Rectal smooth muscle tissue (tissue), 1 donor: Measurements from ENCODE around the gene FBXL17.

Source experiments
- H3K27ac ChIP-seq: one replicate; pipeline ENCODE4 v1.7.0; 2013; ENCODE audit warnings: low read depth, low read length, inconsistent platforms
- H3K27me3 ChIP-seq: one replicate; pipeline ENCODE4 v1.7.0; 2013; ENCODE audit warnings: low read length; ENCODE audit not compliant: control insufficient read depth, insufficient read depth
- H3K36me3 ChIP-seq: one replicate; pipeline ENCODE4 v1.7.0; 2013; ENCODE audit warnings: low read length; ENCODE audit not compliant: control insufficient read depth, insufficient read depth
- H3K4me1 ChIP-seq: one replicate; pipeline ENCODE4 v1.7.0; 2013; ENCODE audit warnings: low read length; ENCODE audit not compliant: control insufficient read depth, insufficient read depth
- H3K4me3 ChIP-seq: one replicate; pipeline ENCODE4 v1.7.0; 2013; ENCODE audit warnings: low read length
- H3K9ac ChIP-seq: one replicate; pipeline ENCODE4 v1.7.0; 2013; ENCODE audit warnings: low read length

FBXL17 gene

GRCh38 chr5:108025957-108026356, 355.9 kb downstream of the FBXL17 start:
- Histone ChIP-seq H3K9ac (no peak overlapping the region), H3K27me3 (no peaks in the 10 kb centered on the region), H3K27ac (no peak overlapping the region), H3K4me1 (no peaks in the 10 kb centered on the region), H3K36me3 (no peaks in the 10 kb centered on the region), H3K4me3 (no peak overlapping the region)

- H3K9ac ChIP-seq, result no peak overlapping the region
- H3K4me1 ChIP-seq, result no peaks in the 10 kb centered on the region
Measured at GRCh38 chr5:108024986-108025385, 356.9 kb downstream of the FBXL17 start.

GRCh38 chr5:108016101-108016500, 365.8 kb downstream of the FBXL17 start:
- Histone ChIP-seq H3K4me3 (no peak overlapping the region), H3K9ac (no peak overlapping the region), H3K4me1 (no peaks in the 10 kb centered on the region), H3K27me3 (no peaks in the 10 kb centered on the region), H3K27ac (no peak overlapping the region), H3K36me3 (no peaks in the 10 kb centered on the region)

More at GRCh38 chr5:108024986-108025385, 356.9 kb downstream of the FBXL17 start:
- no peak overlapping the region for H3K4me3 ChIP-seq
- no peaks in the 10 kb centered on the region for H3K36me3 ChIP-seq
- no peak overlapping the region for H3K27ac ChIP-seq
- H3K27me3 ChIP-seq, result no peaks in the 10 kb centered on the region

GRCh38 chr5:108006791-108007190, 375.1 kb downstream of the FBXL17 start:
- no peaks in the 10 kb centered on the region for H3K36me3 ChIP-seq
- no peak overlapping the region for H3K4me3 ChIP-seq
- no peak overlapping the region for H3K9ac ChIP-seq
- H3K27ac ChIP-seq, result no peak overlapping the region
- no peaks in the 10 kb centered on the region for H3K4me1 ChIP-seq
- no peaks in the 10 kb centered on the region for H3K27me3 ChIP-seq

- Histone ChIP-seq H3K36me3 (no peaks in the 10 kb centered on the region), H3K27ac (no peak overlapping the region), H3K27me3 (no peaks in the 10 kb centered on the region), H3K9ac (no peak overlapping the region), H3K4me1 (no peaks in the 10 kb centered on the region), H3K4me3 (no peak overlapping the region)
Measured at GRCh38 chr5:108003178-108003577, 378.7 kb downstream of the FBXL17 start.

GRCh38 chr5:108001222-108001621, 380.7 kb downstream of the FBXL17 start:
- H3K4me1 ChIP-seq, result no peaks in the 10 kb centered on the region
- no peak overlapping the region for H3K9ac ChIP-seq
- no peak overlapping the region for H3K4me3 ChIP-seq
- no peaks in the 10 kb centered on the region for H3K36me3 ChIP-seq
- no peak overlapping the region for H3K27ac ChIP-seq
- H3K27me3 ChIP-seq, result no peaks in the 10 kb centered on the region

- Histone ChIP-seq H3K27ac (no peak overlapping the region), H3K27me3 (no peaks in the 10 kb centered on the region), H3K36me3 (no peaks in the 10 kb centered on the region), H3K4me1 (no peaks in the 10 kb centered on the region), H3K9ac (no peak overlapping the region), H3K4me3 (no peak overlapping the region)
Measured at GRCh38 chr5:107997338-107997980, 384.4 kb downstream of the FBXL17 start.

GRCh38 chr5:107993341-107993740, 388.6 kb downstream of the FBXL17 start:
- H3K36me3 ChIP-seq, result no peaks in the 10 kb centered on the region
- H3K27ac ChIP-seq, result no peak overlapping the region
- H3K27me3 ChIP-seq, result no peaks in the 10 kb centered on the region
- H3K9ac ChIP-seq, result no peak overlapping the region
- no peaks in the 10 kb centered on the region for H3K4me1 ChIP-seq
- H3K4me3 ChIP-seq, result no peak overlapping the region

- Histone ChIP-seq H3K9ac (no peak overlapping the region), H3K36me3 (no peaks in the 10 kb centered on the region), H3K4me3 (no peak overlapping the region), H3K27me3 (no peaks in the 10 kb centered on the region), H3K27ac (no peak overlapping the region), H3K4me1 (no peaks in the 10 kb centered on the region)
Measured at GRCh38 chr5:107990881-107991810, 390.8 kb downstream of the FBXL17 start.

- Histone ChIP-seq H3K9ac (no peak overlapping the region), H3K4me3 (no peak overlapping the region), H3K27ac (no peak overlapping the region)
Measured at GRCh38 chr5:107985144-107985543, 396.8 kb downstream of the FBXL17 start.

GRCh38 chr5:107982703-107983425, 399.0 kb downstream of the FBXL17 start:
- Histone ChIP-seq H3K4me3 (no peak overlapping the region), H3K4me1 (no peaks in the 10 kb centered on the region), H3K9ac (no peak overlapping the region), H3K36me3 (no peaks in the 10 kb centered on the region), H3K27ac (no peak overlapping the region), H3K27me3 (no peaks in the 10 kb centered on the region)

More at GRCh38 chr5:107985144-107985543, 396.8 kb downstream of the FBXL17 start:
- Histone ChIP-seq H3K27me3 (no peaks in the 10 kb centered on the region), H3K4me1 (no peaks in the 10 kb centered on the region), H3K36me3 (no peaks in the 10 kb centered on the region)

GRCh38 chr5:107980923-107981692, 400.8 kb downstream of the FBXL17 start:
- Histone ChIP-seq H3K9ac (no peak overlapping the region), H3K27me3 (no peaks in the 10 kb centered on the region), H3K4me1 (no peaks in the 10 kb centered on the region), H3K4me3 (no peak overlapping the region), H3K36me3 (no peaks in the 10 kb centered on the region), H3K27ac (no peak overlapping the region)
